CD4-positive, CD25-positive, alpha-beta regulatory T cell (primary cell): ENCODE measurements around the gene STX4. TPM values are rescaled to one million over a fixed set of nuclear protein-coding genes. Genes with fewer than 3 reads are reported as not detected.

Source experiments
- ATAC-seq, 2 donors: fragments of 150-1000 bp; cut with Tn5 transposase; one replicate each; pipeline ENCODE4 v1.10.0; 2021; ENCODE audit warnings: low read depth in 2 of 2, moderate number of reproducible peaks in 2 of 2, moderate library complexity in 1 of 2
- DNase-seq, 3 donors: peaks; one replicate each; pipeline versions ENCODE4 v3.0.0 to v3.0.0-alpha.2; 2012 to 2022; ENCODE audit warnings: mixed read lengths in 1 of 3
- H3K27ac ChIP-seq: one replicate; pipeline ENCODE4 v1.7.0; 2013; ENCODE audit warnings: mild to moderate bottlenecking, low read length; ENCODE audit not compliant: insufficient read depth, poor library complexity, severe bottlenecking
- H3K27me3 ChIP-seq: one replicate; pipeline ENCODE4 v1.7.0; 2013; ENCODE audit warnings: low read length; ENCODE audit not compliant: control insufficient read depth, insufficient read depth
- H3K36me3 ChIP-seq: one replicate; pipeline ENCODE4 v1.7.0; 2013; ENCODE audit warnings: mild to moderate bottlenecking, low read length, moderate library complexity; ENCODE audit not compliant: control insufficient read depth, insufficient read depth
- H3K4me1 ChIP-seq: 2 replicates; pipeline ENCODE4 v1.7.0; 2013; ENCODE audit warnings: mild to moderate bottlenecking, low read length; ENCODE audit not compliant: insufficient read depth, control insufficient read depth, poor library complexity, severe bottlenecking
- H3K4me3 ChIP-seq: one replicate; pipeline ENCODE4 v1.7.0; 2013; ENCODE audit warnings: low read depth, mild to moderate bottlenecking, low read length, moderate library complexity
- H3K9me3 ChIP-seq, 2 experiments: 1 replicate in 1 of 2; 2 replicates in 1 of 2; pipeline ENCODE4 v1.7.0; 2013; ENCODE audit warnings: low read length in 2 of 2, mild to moderate bottlenecking in 1 of 2, moderate library complexity in 1 of 2; ENCODE audit not compliant: control insufficient read depth in 2 of 2
- H3K27ac Mint-ChIP-seq, 3 donors: one replicate each; pipeline ENCODE4 v1.8.0; 2020 to 2022; ENCODE audit warnings: mild to moderate bottlenecking in 3 of 3, mixed read lengths in 3 of 3, moderate library complexity in 2 of 3
- H3K27me3 Mint-ChIP-seq: one replicate; pipeline ENCODE4 v1.8.0; 2022; ENCODE audit warnings: mild to moderate bottlenecking, mixed read lengths
- H3K36me3 Mint-ChIP-seq: one replicate; pipeline ENCODE4 v1.8.0; 2020; ENCODE audit warnings: mixed read lengths
- H3K4me1 Mint-ChIP-seq, 4 donors: one replicate each; pipeline ENCODE4 v1.8.0; 2020 to 2022; ENCODE audit warnings: mixed read lengths in 4 of 4, mild to moderate bottlenecking in 1 of 4
- H3K4me3 Mint-ChIP-seq, 4 donors: one replicate each; pipeline ENCODE4 v1.8.0; 2020 to 2022; ENCODE audit warnings: mild to moderate bottlenecking in 4 of 4, mixed read lengths in 4 of 4, moderate library complexity in 3 of 4
- H3K9me3 Mint-ChIP-seq, 7 donors: one replicate each; pipeline ENCODE4 v1.8.0; 2020 to 2022; ENCODE audit warnings: mixed read lengths in 7 of 7, mild to moderate bottlenecking in 3 of 7, moderate library complexity in 2 of 7
- polyA plus RNA-seq, 4 donors: library from polyadenylated mRNA; unstranded; fragments of 300-500 nt; fragmentation: Illumina TruSeq; gene quantifications; one replicate each; pipeline ENCODE4 v1.2.3, GENCODE V29; 2021
- total RNA-seq: library from RNA; stranded (reverse); gene quantifications from one replicate; pipeline ENCODE4 v1.2.3, GENCODE V29; 2022

STX4 gene
- total and polyA plus RNA-seq, 5 donors from 2014 or later, result 19.1 to 80.7 (median 27.2) TPM

DNA sequence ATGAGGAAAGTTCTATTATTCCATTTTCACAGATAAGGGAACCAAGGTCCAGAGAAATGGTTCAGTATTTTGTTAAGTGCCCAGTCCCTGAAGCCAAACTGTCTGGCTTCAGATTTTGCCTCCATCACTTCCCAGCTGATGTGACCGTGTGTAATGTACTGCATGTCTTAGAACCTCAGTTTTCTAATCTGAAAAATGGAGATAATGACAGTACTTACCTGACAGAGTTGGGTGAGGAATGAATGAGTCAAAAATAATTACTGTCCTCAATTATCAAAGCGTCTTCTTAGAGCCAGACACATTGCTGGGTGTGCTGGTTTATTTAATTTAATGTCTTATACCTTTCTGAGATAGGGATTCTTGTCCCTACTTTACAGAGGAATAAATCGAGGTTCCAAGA lies 34.0 kb downstream of the STX4 start:
- Histone ChIP-seq H3K36me3 (no peaks in the 10 kb centered on the region), H3K27me3 (no peaks in the 10 kb centered on the region), H3K4me3 (no peak overlapping the region), H3K27ac (no peak overlapping the region), H3K9me3 (no peaks in the 10 kb centered on the region), H3K4me1 (peaks cover 31% of the 10 kb centered on the region)
- Mint-ChIP-seq H3K27me3 (no peaks in the 10 kb centered on the region), H3K9me3 (no peaks in the 10 kb centered on the region), H3K36me3 (peaks cover 8% of the 10 kb centered on the region), H3K4me3 (peak overlapping the region in 1 of 4 donors; percentile 25), H3K4me1 (peaks cover 0 to 56% (median 40%) of the 10 kb centered on the region in 4 donors), H3K27ac (no peak overlapping the region)
- DNase-seq, result no peak
- ATAC-seq, result no peak

DNA sequence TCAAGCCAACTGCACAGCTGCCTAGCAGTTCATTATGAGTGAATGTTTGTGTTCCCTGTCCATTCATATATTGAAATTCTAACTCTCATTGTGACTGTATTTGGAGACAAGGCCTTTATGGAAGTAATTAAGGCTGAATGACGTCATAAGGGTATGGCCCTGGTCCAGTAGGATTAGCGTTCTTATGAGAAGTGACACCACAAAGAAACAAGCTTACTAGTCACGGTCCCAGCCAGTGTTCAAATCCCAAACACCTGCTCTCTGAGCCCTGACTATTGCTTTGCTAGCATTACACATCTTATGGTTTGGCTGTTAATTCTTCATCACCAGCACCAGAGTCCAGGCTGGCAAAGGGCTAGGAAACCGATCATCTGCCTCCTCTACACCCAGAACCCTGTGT lies 38.5 kb downstream of the STX4 start:
- peak overlapping the region; percentile 96 for H3K27ac ChIP-seq
- no peaks in the 10 kb centered on the region for H3K9me3 ChIP-seq
- Mint-ChIP-seq H3K27ac (peak overlapping the region; percentile 20 to 98 (median 36)), H3K36me3 (peaks cover 7% of the 10 kb centered on the region), H3K4me1 (peaks cover 5 to 48% (median 36%) of the 10 kb centered on the region in 4 donors), H3K27me3 (peaks cover 4% of the 10 kb centered on the region), H3K4me3 (peak overlapping the region; percentile 90 to 98 (median 98)), H3K9me3 (no peaks in the 10 kb centered on the region)
- H3K4me1 ChIP-seq, result peaks cover 30% of the 10 kb centered on the region
- H3K36me3 ChIP-seq, result peaks cover 7% of the 10 kb centered on the region
- DNase-seq (no peak), ATAC-seq (no peak)
- no peaks in the 10 kb centered on the region for H3K27me3 ChIP-seq
- H3K4me3 ChIP-seq, result peak overlapping the region; percentile 81

DNA sequence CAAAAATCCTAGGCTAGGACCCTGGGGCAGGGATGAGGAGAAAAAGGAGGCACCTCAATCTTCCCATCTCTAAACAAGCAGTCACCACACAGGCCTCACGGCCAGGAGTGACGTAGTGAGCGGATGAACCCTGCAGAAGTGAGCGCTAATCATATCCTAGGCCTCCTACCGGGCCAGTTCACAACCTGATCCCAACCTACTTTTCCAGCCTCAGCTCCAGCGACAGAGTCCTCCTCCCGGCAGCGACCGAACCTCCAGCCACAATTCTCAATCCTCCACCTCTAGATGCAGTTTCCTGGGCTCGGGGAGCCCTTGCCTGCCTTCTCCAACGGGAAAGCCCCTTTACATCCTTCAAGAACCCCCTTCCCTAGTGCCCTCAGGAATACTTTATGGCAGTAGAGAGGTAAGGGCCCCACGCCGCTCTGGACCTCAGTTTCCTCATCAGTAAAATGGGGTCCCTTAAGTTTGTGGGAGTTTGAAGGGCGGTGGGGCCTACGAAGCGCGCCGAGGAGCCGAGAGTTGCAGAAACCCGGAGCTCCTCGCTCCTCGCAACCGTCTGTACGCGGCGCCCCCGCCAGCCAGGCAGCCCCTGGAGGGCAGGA lies 39.3 kb downstream of the STX4 start:
- DNase-seq (peak in 1 of 3 donors; percentile 58), ATAC-seq (no peak)
- Histone ChIP-seq H3K9me3 (no peaks in the 10 kb centered on the region), H3K4me3 (peak overlapping the region; percentile 81), H3K4me1 (peaks cover 30% of the 10 kb centered on the region), H3K27me3 (no peaks in the 10 kb centered on the region), H3K36me3 (peaks cover 14% of the 10 kb centered on the region), H3K27ac (peak overlapping the region; percentile 96)
- Mint-ChIP-seq H3K36me3 (peaks cover 8% of the 10 kb centered on the region), H3K9me3 (no peaks in the 10 kb centered on the region), H3K4me3 (peak overlapping the region; percentile 90 to 98 (median 98)), H3K4me1 (peaks cover 5 to 49% (median 36%) of the 10 kb centered on the region in 4 donors), H3K27ac (peak overlapping the region; percentile 85 to 98 (median 95)), H3K27me3 (peaks cover 4% of the 10 kb centered on the region)

GRCh38 chr16:31073142-31073969 lies 40.0 kb downstream of the STX4 start:
- H3K4me1 ChIP-seq, result peaks cover 30% of the 10 kb centered on the region
- ATAC-seq (peak; percentile 47 to 52), DNase-seq (peak; percentile 83 to 91 (median 85))
- Mint-ChIP-seq H3K4me1 (peaks cover 5 to 53% (median 34%) of the 10 kb centered on the region in 4 donors), H3K36me3 (peaks cover 15% of the 10 kb centered on the region), H3K27me3 (peaks cover 4% of the 10 kb centered on the region), H3K4me3 (peak overlapping the region; percentile 90 to 98 (median 98)), H3K27ac (peak overlapping the region; percentile 85 to 100 (median 97)), H3K9me3 (no peaks in the 10 kb centered on the region)
- H3K9me3 ChIP-seq, result no peaks in the 10 kb centered on the region
- peak overlapping the region; percentile 100 for H3K4me3 ChIP-seq
- H3K27ac ChIP-seq, result peak overlapping the region; percentile 96
- H3K36me3 ChIP-seq, result peaks cover 20% of the 10 kb centered on the region
- no peaks in the 10 kb centered on the region for H3K27me3 ChIP-seq

DNA sequence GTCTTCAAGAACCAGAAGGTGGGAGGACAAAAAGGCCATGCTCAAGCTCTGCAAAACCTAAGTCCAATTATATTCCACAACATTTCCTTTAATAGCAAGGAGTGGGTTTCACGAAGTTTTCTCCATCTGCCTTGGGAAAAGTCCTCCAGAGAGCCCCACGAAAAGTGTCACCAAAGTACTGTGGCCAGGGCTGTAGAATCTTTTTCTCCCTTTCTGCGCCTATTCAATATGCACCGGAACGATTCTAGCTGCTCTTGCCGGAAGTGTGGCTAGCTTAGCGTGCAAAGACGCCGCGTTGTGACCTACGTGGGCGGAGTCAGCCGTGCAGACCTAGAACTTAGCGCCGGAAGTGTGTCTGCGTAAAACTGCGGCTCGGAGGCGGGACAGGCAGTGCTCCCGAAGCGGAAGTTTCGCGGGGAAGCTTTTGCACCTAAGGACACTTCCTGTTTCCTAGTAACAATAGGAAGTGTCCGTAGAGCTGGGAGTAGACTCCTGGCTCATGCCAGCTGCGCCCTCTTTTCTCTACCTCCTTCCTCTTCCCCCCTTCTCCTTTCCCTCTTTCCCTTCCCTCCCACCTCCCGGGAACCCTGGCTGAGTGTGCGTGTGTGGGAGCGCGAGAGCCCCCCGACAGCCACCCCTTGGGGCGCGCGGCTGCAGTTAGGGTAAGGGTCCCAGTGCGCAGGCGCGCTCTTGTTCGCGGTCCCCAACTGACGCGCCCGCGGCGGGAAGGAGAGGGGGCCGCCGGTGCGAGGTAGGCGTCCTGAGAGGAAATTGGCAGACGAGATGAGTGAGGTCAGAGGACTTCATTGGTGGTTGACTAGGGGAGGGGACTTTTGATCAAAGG lies 40.8 kb downstream of the STX4 start, which contains the start of the genes ZNF646 and ZNF668:
Gene ZNF646, plus strand, starts transcription at position 453 of the 844 bp plus-strand sequence. CDS start 1,903 bp downstream, outside the sequence.
Gene ZNF668, minus strand, starts transcription at position 271 of the 844 bp plus-strand sequence. CDS start 9,781 bp downstream, outside the sequence.
- peaks cover 23% of the 10 kb centered on the region for H3K36me3 Mint-ChIP-seq
- H3K4me1 ChIP-seq, result peaks cover 30% of the 10 kb centered on the region

GRCh38 chr16:31074814-31075183 lies 41.4 kb downstream of the STX4 start:
- peak overlapping the region; percentile 90 to 97 (median 93) for H3K4me3 Mint-ChIP-seq
- H3K4me1 Mint-ChIP-seq, result peaks cover 5 to 55% (median 28%) of the 10 kb centered on the region in 4 donors
- peaks cover 23% of the 10 kb centered on the region for H3K36me3 Mint-ChIP-seq

More for the DNA sequence above, 40.8 kb downstream of the STX4 start, which contains the start of the genes ZNF646 and ZNF668:
- Histone ChIP-seq H3K27ac (peak within 1 kb of the TSS; percentile 96), H3K27me3 (no peaks in the 10 kb centered on the region), H3K9me3 (no peaks in the 10 kb centered on the region), H3K4me3 (peak within 1 kb of the TSS; percentile 100), H3K36me3 (peaks cover 28% of the 10 kb centered on the region)
- Mint-ChIP-seq H3K4me3 (peak within 1 kb of the TSS; percentile 90 to 98 (median 98)), H3K9me3 (no peaks in the 10 kb centered on the region), H3K27me3 (peaks cover 4% of the 10 kb centered on the region), H3K4me1 (peaks cover 5 to 58% (median 29%) of the 10 kb centered on the region in 4 donors), H3K27ac (peak within 1 kb of the TSS; percentile 97 to 100 (median 99))
- ATAC-seq (peak; percentile 86 to 89), DNase-seq (peak; percentile 97 to 100 (median 98))

GRCh38 chr16:31076319-31076718 lies 43.0 kb downstream of the STX4 start:
- Mint-ChIP-seq H3K36me3 (peaks cover 26% of the 10 kb centered on the region), H3K4me1 (peaks cover 5 to 58% (median 28%) of the 10 kb centered on the region in 4 donors), H3K27me3 (peaks cover 4% of the 10 kb centered on the region), H3K9me3 (no peaks in the 10 kb centered on the region), H3K27ac (no peak overlapping the region), H3K4me3 (peak overlapping the region in 2 of 4 donors; percentile 90 to 92)
- DNase-seq, result no peak
- no peak overlapping the region for H3K27ac ChIP-seq
- H3K4me3 ChIP-seq, result no peak overlapping the region
- H3K9me3 ChIP-seq, result no peaks in the 10 kb centered on the region
- H3K36me3 ChIP-seq, result peaks cover 42% of the 10 kb centered on the region
- ATAC-seq, result no peak
- H3K27me3 ChIP-seq, result no peaks in the 10 kb centered on the region
- peaks cover 30% of the 10 kb centered on the region for H3K4me1 ChIP-seq

More at GRCh38 chr16:31074814-31075183, 41.4 kb downstream of the STX4 start:
- H3K27ac Mint-ChIP-seq, result peak overlapping the region; percentile 97 to 100 (median 99)
- H3K27ac ChIP-seq, result peak overlapping the region; percentile 96
- H3K27me3 Mint-ChIP-seq, result peaks cover 4% of the 10 kb centered on the region
- peaks cover 30% of the 10 kb centered on the region for H3K4me1 ChIP-seq
- ATAC-seq (no peak), DNase-seq (no peak)
- H3K9me3 Mint-ChIP-seq, result no peaks in the 10 kb centered on the region
- no peaks in the 10 kb centered on the region for H3K27me3 ChIP-seq
- H3K4me3 ChIP-seq, result peak overlapping the region; percentile 100
- peaks cover 29% of the 10 kb centered on the region for H3K36me3 ChIP-seq
- no peaks in the 10 kb centered on the region for H3K9me3 ChIP-seq
